PC-3 (cell line): ENCODE measurements around the gene PTGES2. TPM values are rescaled to one million over a fixed set of nuclear protein-coding genes. Genes with fewer than 3 reads are reported as not detected.

ENCODE experiments used
- ATAC-seq: fragments of 200-7000 bp; cut with Tn5 transposase; 2 replicates; pipeline ENCODE4 v1.9.1; 2020; ENCODE audit warnings: mild to moderate bottlenecking, moderate library complexity
- BruUV-seq: library from RNA; stranded (reverse); fragments of 400-500 nt; replicated peaks from 2 replicates; lab custom pipeline; 2021; lab: Mats Ljungman, UMichigan
- CTCF ChIA-PET: fragments of 300-600 bp; sonication (Branson Sonifier 250); formaldehyde crosslinking; loops from one replicate; lab custom pipeline; 2022; ENCODE audit warnings: antibody characterized with exemption; lab: Charles Lee
- POLR2A ChIA-PET: fragments of 300-600 bp; sonication (Branson Sonifier 250); formaldehyde crosslinking; loops from one replicate; lab custom pipeline; 2022; ENCODE audit warnings: antibody characterized with exemption; ENCODE audit not compliant: unreplicated experiment; lab: Charles Lee
- DNase-seq: peaks from one replicate; pipeline ENCODE4 v3.0.0-alpha.2; 2015
- H2AFZ ChIP-seq: fragments of 300-600 bp; sonication (generic); 2 replicates; pipeline ENCODE4 v1.6.0; 2016; ENCODE audit warnings: antibody characterized with exemption, low read length
- H3F3A ChIP-seq: fragments of 300-600 bp; sonication (generic); one replicate; pipeline ENCODE4 v1.6.0; 2017; ENCODE audit warnings: antibody characterized with exemption, low read length, control low read depth, mild to moderate bottlenecking; ENCODE audit not compliant: unreplicated experiment
- H3K27ac ChIP-seq: fragments of 300-600 bp; sonication (generic); 2 replicates; pipeline ENCODE4 v1.5.1; 2016; ENCODE audit warnings: mild to moderate bottlenecking, low read length
- H3K27me3 ChIP-seq: fragments of 300-600 bp; sonication (generic); 2 replicates; pipeline ENCODE4 v1.6.1; 2016; ENCODE audit warnings: low read length, mixed read lengths
- H3K36me3 ChIP-seq: fragments of 300-600 bp; sonication (generic); 2 replicates; pipeline ENCODE4 v1.6.1; 2016; ENCODE audit warnings: low read depth, mixed run types, low read length, mixed read lengths
- H3K4me1 ChIP-seq: fragments of 300-600 bp; sonication (generic); 2 replicates; pipeline ENCODE4 v1.5.1; 2016; ENCODE audit warnings: low read length; ENCODE audit not compliant: insufficient read depth
- H3K4me2 ChIP-seq: fragments of 300-600 bp; sonication (generic); 2 replicates; pipeline ENCODE4 v1.6.0; 2016; ENCODE audit warnings: low read length
- H3K4me3 ChIP-seq: fragments of 300-600 bp; sonication (generic); 2 replicates; pipeline ENCODE4 v1.5.1; 2016; ENCODE audit warnings: mild to moderate bottlenecking, low read length, mixed read lengths
- H3K79me2 ChIP-seq: fragments of 300-600 bp; sonication (generic); 2 replicates; pipeline ENCODE4 v1.6.1; 2017; ENCODE audit warnings: low read length, mixed read lengths
- H3K9ac ChIP-seq: fragments of 300-600 bp; sonication (generic); 2 replicates; pipeline ENCODE4 v1.6.0; 2016; ENCODE audit warnings: mild to moderate bottlenecking, low read length
- H3K9me2 ChIP-seq: fragments of 300-600 bp; sonication (generic); replicated peaks from 2 replicates; pipeline ENCODE4 v1.6.1; 2016; ENCODE audit warnings: mixed run types, low read length, mixed read lengths
- H3K9me3 ChIP-seq: fragments of 300-600 bp; sonication (generic); 2 replicates; pipeline ENCODE4 v1.6.1; 2016; ENCODE audit warnings: low read length, mixed read lengths
- H4K20me1 ChIP-seq: fragments of 300-600 bp; sonication (generic); 2 replicates; pipeline ENCODE4 v1.6.1; 2016; ENCODE audit warnings: low read length, mixed read lengths
- CTCF ChIP-seq: fragments of 300-600 bp; sonication (generic); conservative IDR thresholded peaks from 2 replicates; pipeline ENCODE4 v1.5.1; 2017; ENCODE audit warnings: antibody characterized with exemption, low read depth, mild to moderate bottlenecking, low read length
- EZH2 ChIP-seq: fragments of 300-600 bp; sonication (generic); IDR thresholded peaks from one replicate; pipeline ENCODE4 v1.6.1; 2017; ENCODE audit warnings: antibody characterized with exemption, mild to moderate bottlenecking, low read length; ENCODE audit not compliant: unreplicated experiment
- EZH2phosphoT487 ChIP-seq: fragments of 300-600 bp; sonication (generic); IDR thresholded peaks from 2 replicates; pipeline ENCODE4 v1.6.1; 2018; ENCODE audit warnings: mild to moderate bottlenecking, antibody characterized with exemption, low read length, borderline replicate concordance
- intact Hi-C: fragments of 100-400 bp; cut with micrococcal nuclease; formaldehyde crosslinking; loops from 2 replicates; pipeline ENCODE4 v1.9.0; 2023
- total RNA-seq: library from RNA; depleted of rRNA; stranded (reverse); fragments of >200 nt; gene quantifications from 2 replicates; pipeline ENCODE4 v1.2.3, GENCODE V29; 2014

Gene PTGES2
- total RNA-seq, 1 experiment from 2014 or later, result 258 TPM

- CTCF ChIA-PET, result no interaction called here
- POLR2A ChIA-PET, result no interaction called here
- DNase-seq, result no peak
Observed at GRCh38 chr9:128174062-128174461, 46.5 kb upstream of the PTGES2 start.

GRCh38 chr9:128169925-128170324 lies 42.4 kb upstream of the PTGES2 start:
- no peak overlapping the region for H2AFZ ChIP-seq
- H3K4me2 ChIP-seq, result no peak overlapping the region
- no peak for TF ChIP-seq EZH2
- TF ChIP-seq EZH2phosphoT487, result no peak
- no peak for TF ChIP-seq CTCF
- H3K9ac ChIP-seq, result no peak overlapping the region
- no peaks in the 10 kb centered on the region for H3K4me1 ChIP-seq
- H3K27ac ChIP-seq, result no peak overlapping the region
- H3K79me2 ChIP-seq, result no peaks in the 10 kb centered on the region
- H3K4me3 ChIP-seq, result no peak overlapping the region
- H3K9me2 ChIP-seq, result no peaks in the 10 kb centered on the region
- ATAC-seq, result no peak
- no peaks in the 10 kb centered on the region for H3K9me3 ChIP-seq
- no peaks in the 10 kb centered on the region for H3K27me3 ChIP-seq
- no peaks in the 10 kb centered on the region for H4K20me1 ChIP-seq
- peaks cover 3% of the 10 kb centered on the region for H3K36me3 ChIP-seq
- H3F3A ChIP-seq, result no peaks in the 10 kb centered on the region
- CTCF ChIA-PET, result no interaction called here
- no peak for DNase-seq
- intact Hi-C loops, result no loop called here
- BruUV-seq, result no TSS peak
- POLR2A ChIA-PET, result no interaction called here

More at GRCh38 chr9:128174062-128174461, 46.5 kb upstream of the PTGES2 start:
- Histone ChIP-seq H4K20me1 (no peaks in the 10 kb centered on the region), H3K4me1 (no peaks in the 10 kb centered on the region), H3K27ac (no peak overlapping the region), H2AFZ (no peak overlapping the region), H3K9me2 (no peaks in the 10 kb centered on the region), H3K27me3 (no peaks in the 10 kb centered on the region), H3K36me3 (no peaks in the 10 kb centered on the region; the same call in 1 of the 2 replicates), H3K9ac (no peak overlapping the region), H3F3A (no peaks in the 10 kb centered on the region), H3K79me2 (no peaks in the 10 kb centered on the region), H3K4me3 (no peak overlapping the region), H3K4me2 (no peak overlapping the region), H3K9me3 (no peaks in the 10 kb centered on the region)
- BruUV-seq, result no TSS peak
- TF ChIP-seq CTCF, result no peak
- no peak for TF ChIP-seq EZH2
- TF ChIP-seq EZH2phosphoT487, result no peak
- ATAC-seq, result no peak
- intact Hi-C loops, result no loop called here

- POLR2A ChIA-PET, result no interaction called here
- no TSS peak for BruUV-seq
- Histone ChIP-seq H3K9ac (no peak overlapping the region), H3K79me2 (no peaks in the 10 kb centered on the region), H3K9me3 (no peaks in the 10 kb centered on the region), H3K36me3 (peaks cover 3% of the 10 kb centered on the region), H3K27me3 (no peaks in the 10 kb centered on the region), H3K4me2 (no peak overlapping the region), H4K20me1 (no peaks in the 10 kb centered on the region), H3K9me2 (no peaks in the 10 kb centered on the region), H3K4me1 (no peaks in the 10 kb centered on the region), H3F3A (no peaks in the 10 kb centered on the region), H3K4me3 (no peak overlapping the region), H2AFZ (no peak overlapping the region), H3K27ac (no peak overlapping the region)
- DNase-seq (no peak), ATAC-seq (no peak)
- no peak for TF ChIP-seq CTCF
- TF ChIP-seq EZH2phosphoT487, result no peak
- no peak for TF ChIP-seq EZH2
- CTCF ChIA-PET, result no interaction called here
- intact Hi-C loops, result no loop called here
Observed at GRCh38 chr9:128169492-128169891, 42.0 kb upstream of the PTGES2 start.
